ENCODE data around the gene SWI5.

The SWI5 gene

GRCh38 chr9:128321343-128321742 lies 45.3 kb downstream of the SWI5 start:
- Histone ChIP-seq H3K79me2 (ENCODE audit: insufficient read depth, low read length) (peaks cover 8% of the 10 kb centered on the region), H2AFZ (ENCODE audit: low read length) (no peak overlapping the region)

GRCh38 chr9:128321879-128322403 lies 45.9 kb downstream of the SWI5 start:
- Histone ChIP-seq H3K4me1 (ENCODE audit: insufficient read depth, low read length, severe bottlenecking) (peaks cover 25% of the 10 kb centered on the region), H3F3A (ENCODE audit: insufficient read depth, low read length) (no peaks in the 10 kb centered on the region), H3K27ac (ENCODE audit: low read depth, low read length, poor library complexity, severe bottlenecking) (peak overlapping the region; percentile 83), H3K9me2 (ENCODE audit: low read depth, low read length) (no peaks in the 10 kb centered on the region), H3K27me3 (ENCODE audit: insufficient read depth, low read length) (no peaks in the 10 kb centered on the region), H3K79me2 (ENCODE audit: insufficient read depth, low read length) (peaks cover 8% of the 10 kb centered on the region), H4K20me1 (ENCODE audit: insufficient read depth, low read length) (no peaks in the 10 kb centered on the region), H3K4me2 (ENCODE audit: low read length) (peak overlapping the region; percentile 98), H3K9ac (ENCODE audit: low read length) (peak overlapping the region; percentile 88), H2AFZ (ENCODE audit: low read length) (peak overlapping the region; percentile 50), H3K4me3 (ENCODE audit: low read depth, low read length, poor library complexity, severe bottlenecking) (peak overlapping the region; percentile 89), H3K9me3 (ENCODE audit: low read length) (no peaks in the 10 kb centered on the region), H3K36me3 (ENCODE audit: insufficient read depth, low read length) (peaks cover 37% of the 10 kb centered on the region; the same call in 1 of the 2 replicates)
- TF ChIP-seq EZH2 (IDR thresholded peaks at IDR 0.05; ENCODE audit: borderline replicate concordance, low read length): no peak
- TF ChIP-seq, protein P1, sequence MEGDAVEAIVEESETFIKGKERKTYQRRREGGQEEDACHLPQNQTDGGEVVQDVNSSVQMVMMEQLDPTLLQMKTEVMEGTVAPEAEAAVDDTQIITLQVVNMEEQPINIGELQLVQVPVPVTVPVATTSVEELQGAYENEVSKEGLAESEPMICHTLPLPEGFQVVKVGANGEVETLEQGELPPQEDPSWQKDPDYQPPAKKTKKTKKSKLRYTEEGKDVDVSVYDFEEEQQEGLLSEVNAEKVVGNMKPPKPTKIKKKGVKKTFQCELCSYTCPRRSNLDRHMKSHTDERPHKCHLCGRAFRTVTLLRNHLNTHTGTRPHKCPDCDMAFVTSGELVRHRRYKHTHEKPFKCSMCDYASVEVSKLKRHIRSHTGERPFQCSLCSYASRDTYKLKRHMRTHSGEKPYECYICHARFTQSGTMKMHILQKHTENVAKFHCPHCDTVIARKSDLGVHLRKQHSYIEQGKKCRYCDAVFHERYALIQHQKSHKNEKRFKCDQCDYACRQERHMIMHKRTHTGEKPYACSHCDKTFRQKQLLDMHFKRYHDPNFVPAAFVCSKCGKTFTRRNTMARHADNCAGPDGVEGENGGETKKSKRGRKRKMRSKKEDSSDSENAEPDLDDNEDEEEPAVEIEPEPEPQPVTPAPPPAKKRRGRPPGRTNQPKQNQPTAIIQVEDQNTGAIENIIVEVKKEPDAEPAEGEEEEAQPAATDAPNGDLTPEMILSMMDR (IDR thresholded peaks at IDR 0.05; ENCODE audit: low read length): no peak

More at GRCh38 chr9:128321343-128321742, 45.3 kb downstream of the SWI5 start:
- H3F3A ChIP-seq (ENCODE audit: insufficient read depth, low read length): no peaks in the 10 kb centered on the region
- TF ChIP-seq EZH2 (IDR thresholded peaks at IDR 0.05; ENCODE audit: borderline replicate concordance, low read length): no peak
- TF ChIP-seq, protein P1 (IDR thresholded peaks at IDR 0.05; ENCODE audit: low read length): no peak
- peak overlapping the region; percentile 89 for H3K4me3 ChIP-seq (ENCODE audit: low read depth, low read length, poor library complexity, severe bottlenecking)
- peaks cover 25% of the 10 kb centered on the region for H3K4me1 ChIP-seq (ENCODE audit: insufficient read depth, low read length, severe bottlenecking)
- peak overlapping the region; percentile 88 for H3K9ac ChIP-seq (ENCODE audit: low read length)
- H3K27me3 ChIP-seq (ENCODE audit: insufficient read depth, low read length): no peaks in the 10 kb centered on the region
- H3K27ac ChIP-seq (ENCODE audit: low read depth, low read length, poor library complexity, severe bottlenecking): no peak overlapping the region
- H3K9me2 ChIP-seq (ENCODE audit: low read depth, low read length): no peaks in the 10 kb centered on the region
- H3K4me2 ChIP-seq (ENCODE audit: low read length): peak overlapping the region; percentile 98
- no peaks in the 10 kb centered on the region for H3K9me3 ChIP-seq (ENCODE audit: low read length)
- H3K36me3 ChIP-seq (ENCODE audit: insufficient read depth, low read length): peaks cover 42% of the 10 kb centered on the region; the same call in 1 of the 2 replicates
- no peaks in the 10 kb centered on the region for H4K20me1 ChIP-seq (ENCODE audit: insufficient read depth, low read length)

GRCh38 chr9:128322404-128323211 lies 46.5 kb downstream of the SWI5 start, which contains the start of the genes COQ4 and TRUB2:
TSS of gene COQ4 (plus strand) at chr9:128322839. CDS start at chr9:128322859, 20 bp downstream.
TSS of gene TRUB2 (minus strand) at chr9:128322447. CDS start at chr9:128322408, 39 bp downstream.
- peaks cover 25% of the 10 kb centered on the region for H3K4me1 ChIP-seq (ENCODE audit: insufficient read depth, low read length, severe bottlenecking)
- H3K9me2 ChIP-seq (ENCODE audit: low read depth, low read length): no peaks in the 10 kb centered on the region
- TF ChIP-seq, protein P1 (IDR thresholded peaks at IDR 0.05; ENCODE audit: low read length): no peak
- no peak for TF ChIP-seq EZH2 (IDR thresholded peaks at IDR 0.05; ENCODE audit: borderline replicate concordance, low read length)
- H4K20me1 ChIP-seq (ENCODE audit: insufficient read depth, low read length): no peaks in the 10 kb centered on the region
- H3K27me3 ChIP-seq (ENCODE audit: insufficient read depth, low read length): no peaks in the 10 kb centered on the region
- peak within 1 kb of the TSS; percentile 98 for H3K4me2 ChIP-seq (ENCODE audit: low read length)
- peak within 1 kb of the TSS; percentile 83 for H3K27ac ChIP-seq (ENCODE audit: low read depth, low read length, poor library complexity, severe bottlenecking)
- peaks cover 33% of the 10 kb centered on the region; the same call in 1 of the 2 replicates for H3K36me3 ChIP-seq (ENCODE audit: insufficient read depth, low read length)
- peak within 1 kb of the TSS; percentile 88 for H3K9ac ChIP-seq (ENCODE audit: low read length)
- H2AFZ ChIP-seq (ENCODE audit: low read length): peak within 1 kb of the TSS; percentile 50
- H3K9me3 ChIP-seq (ENCODE audit: low read length): no peaks in the 10 kb centered on the region
- peak within 1 kb of the TSS; percentile 89 for H3K4me3 ChIP-seq (ENCODE audit: low read depth, low read length, poor library complexity, severe bottlenecking)
- H3F3A ChIP-seq (ENCODE audit: insufficient read depth, low read length): no peaks in the 10 kb centered on the region
- H3K79me2 ChIP-seq (ENCODE audit: insufficient read depth, low read length): peaks cover 8% of the 10 kb centered on the region
